Mesendoderm (in vitro differentiated cells): Measurements from ENCODE around the gene GPT2.

ENCODE experiments used
- DNase-seq: peaks from one replicate; pipeline ENCODE4 v3.0.0; 2013
- H2AK5ac ChIP-seq: 2 replicates; pipeline ENCODE4 v1.6.1; 2013; ENCODE audit warnings: low read length, inconsistent platforms
- H2BK120ac ChIP-seq: 2 replicates; pipeline ENCODE4 v1.6.1; 2013; ENCODE audit warnings: low read depth, mild to moderate bottlenecking, low read length, moderate library complexity, mixed read lengths
- H2BK15ac ChIP-seq: replicated peaks from 2 replicates; pipeline ENCODE4 v1.6.1; 2013; ENCODE audit warnings: low read depth, mild to moderate bottlenecking, moderate library complexity
- H2BK5ac ChIP-seq: 2 replicates; pipeline ENCODE4 v1.6.1; 2013; ENCODE audit warnings: low read length, inconsistent platforms
- H3K18ac ChIP-seq: 2 replicates; pipeline ENCODE4 v1.6.1; 2013; ENCODE audit warnings: mild to moderate bottlenecking, low read length, mixed read lengths
- H3K23ac ChIP-seq: one replicate; pipeline ENCODE4 v1.6.1; 2013; ENCODE audit warnings: low read length
- H3K27ac ChIP-seq: 2 replicates; pipeline ENCODE4 v1.5.1; 2013; ENCODE audit warnings: low read depth, mild to moderate bottlenecking, inconsistent platforms, low read length, moderate library complexity
- H3K27me3 ChIP-seq: 2 replicates; pipeline ENCODE4 v1.6.1; 2013; ENCODE audit warnings: low read length, control low read depth, mild to moderate bottlenecking, inconsistent platforms; ENCODE audit not compliant: insufficient read depth, poor library complexity
- H3K36me3 ChIP-seq: 2 replicates; pipeline ENCODE4 v1.6.1; 2013; ENCODE audit warnings: low read length, inconsistent platforms; ENCODE audit not compliant: control insufficient read depth, insufficient read depth
- H3K4ac ChIP-seq: one replicate; pipeline ENCODE4 v1.6.1; 2013; ENCODE audit warnings: low read depth, mild to moderate bottlenecking, low read length, moderate library complexity
- H3K4me1 ChIP-seq: 2 replicates; pipeline ENCODE4 v1.6.1; 2013; ENCODE audit warnings: low read depth, low read length, inconsistent platforms; ENCODE audit not compliant: control insufficient read depth
- H3K4me2 ChIP-seq: 2 replicates; pipeline ENCODE4 v1.6.1; 2013; ENCODE audit warnings: low read length
- H3K4me3 ChIP-seq: 2 replicates; pipeline ENCODE4 v1.5.1; 2013; ENCODE audit warnings: mild to moderate bottlenecking, low read length
- H3K56ac ChIP-seq: one replicate; pipeline ENCODE4 v1.6.1; 2013; ENCODE audit warnings: low read length
- H3K79me1 ChIP-seq: 2 replicates; pipeline ENCODE4 v1.6.1; 2013; ENCODE audit warnings: low read length, inconsistent platforms
- H3K79me2 ChIP-seq: 2 replicates; pipeline ENCODE4 v1.6.1; 2013; ENCODE audit warnings: mild to moderate bottlenecking, low read length; ENCODE audit not compliant: control insufficient read depth, insufficient read depth
- H3K9ac ChIP-seq: 2 replicates; pipeline ENCODE4 v1.6.1; 2013; ENCODE audit warnings: low read length, inconsistent platforms
- H4K5ac ChIP-seq: one replicate; pipeline ENCODE4 v1.6.1; 2013; ENCODE audit warnings: low read length
- H4K8ac ChIP-seq: one replicate; pipeline ENCODE4 v1.6.1; 2013; ENCODE audit warnings: low read depth, mild to moderate bottlenecking, control low read depth, low read length, moderate library complexity
- WGBS: extraction: QIAGEN DNeasy Blood & Tissue Kit; methylation state at CpG from one replicate; pipeline ENCODE4 v1.1.7; 2013; ENCODE audit warnings: low lambda C conversion rate, missing lambda C conversion rate; ENCODE audit not compliant: insufficient coverage; ENCODE audit errors: extremely low coverage; 5-methylcytosine and 5-hydroxymethylcytosine counted together

Gene GPT2

GRCh38 chr16:46911038-46911437 lies 26.9 kb downstream of the GPT2 start:
- Histone ChIP-seq H3K4ac (no peak overlapping the region), H3K79me1 (no peaks in the 10 kb centered on the region), H3K18ac (no peak overlapping the region), H3K23ac (no peak overlapping the region), H2AK5ac (no peak overlapping the region), H2BK5ac (no peak overlapping the region), H3K4me2 (no peak overlapping the region), H3K4me1 (no peaks in the 10 kb centered on the region), H3K4me3 (no peak overlapping the region), H2BK15ac (no peak overlapping the region), H2BK120ac (no peak overlapping the region), H3K27me3 (no peaks in the 10 kb centered on the region), H3K27ac (no peak overlapping the region), H4K5ac (no peak overlapping the region), H3K36me3 (peaks cover 16% of the 10 kb centered on the region), H3K79me2 (no peaks in the 10 kb centered on the region), H3K56ac (no peak overlapping the region), H3K9ac (no peak overlapping the region), H4K8ac (no peak overlapping the region)
- DNase-seq = no peak
- no CpG with 5 or more reads among the region's 3 CpGs for WGBS

- no peaks in the 10 kb centered on the region for H3K4me1 ChIP-seq
- peaks cover 16% of the 10 kb centered on the region for H3K36me3 ChIP-seq
- no peak overlapping the region for H3K23ac ChIP-seq
- no peak overlapping the region for H3K9ac ChIP-seq
- DNase-seq = no peak
- H2AK5ac ChIP-seq = no peak overlapping the region
- no peaks in the 10 kb centered on the region for H3K79me2 ChIP-seq
- no peak overlapping the region for H3K56ac ChIP-seq
- H3K27ac ChIP-seq = no peak overlapping the region
- H3K27me3 ChIP-seq = no peaks in the 10 kb centered on the region
- no peak overlapping the region for H2BK120ac ChIP-seq
- H3K4me2 ChIP-seq = no peak overlapping the region
- no peak overlapping the region for H4K5ac ChIP-seq
- H2BK15ac ChIP-seq = no peak overlapping the region
- no peak overlapping the region for H4K8ac ChIP-seq
- no CpG with 5 or more reads among the region's 4 CpGs for WGBS
- no peak overlapping the region for H3K4me3 ChIP-seq
- H3K79me1 ChIP-seq = no peaks in the 10 kb centered on the region
- no peak overlapping the region for H3K4ac ChIP-seq
- H2BK5ac ChIP-seq = no peak overlapping the region
- no peak overlapping the region for H3K18ac ChIP-seq
Measured at GRCh38 chr16:46911650-46912049, 27.5 kb downstream of the GPT2 start.

GRCh38 chr16:46914556-46915201 lies 30.5 kb downstream of the GPT2 start:
- no peak overlapping the region for H3K18ac ChIP-seq
- no peak overlapping the region for H3K9ac ChIP-seq
- no peaks in the 10 kb centered on the region for H3K79me1 ChIP-seq
- H4K8ac ChIP-seq = no peak overlapping the region
- H3K4me1 ChIP-seq = no peaks in the 10 kb centered on the region
- H2BK5ac ChIP-seq = no peak overlapping the region
- H2BK15ac ChIP-seq = no peak overlapping the region
- H4K5ac ChIP-seq = no peak overlapping the region
- no peak overlapping the region for H3K4me2 ChIP-seq
- H3K27ac ChIP-seq = no peak overlapping the region
- H2BK120ac ChIP-seq = no peak overlapping the region
- no peaks in the 10 kb centered on the region for H3K79me2 ChIP-seq
- H3K27me3 ChIP-seq = no peaks in the 10 kb centered on the region
- H3K23ac ChIP-seq = no peak overlapping the region
- no peak for DNase-seq
- H3K36me3 ChIP-seq = peaks cover 22% of the 10 kb centered on the region
- no peak overlapping the region for H2AK5ac ChIP-seq
- WGBS = no CpG with 5 or more reads among the region's 11 CpGs
- no peak overlapping the region for H3K4ac ChIP-seq
- no peak overlapping the region for H3K56ac ChIP-seq
- no peak overlapping the region for H3K4me3 ChIP-seq

GRCh38 chr16:46915483-46916025 lies 31.4 kb downstream of the GPT2 start:
- Histone ChIP-seq H2BK15ac (no peak overlapping the region), H3K79me2 (no peaks in the 10 kb centered on the region)
- 100% methylated on average over 1 of the region's 2 CpGs for WGBS

GRCh38 chr16:46916980-46917379 lies 32.8 kb downstream of the GPT2 start:
- no CpG with 5 or more reads among the region's 3 CpGs for WGBS
- Histone ChIP-seq H3K18ac (no peak overlapping the region), H3K79me2 (no peaks in the 10 kb centered on the region), H3K4ac (no peak overlapping the region), H3K9ac (no peak overlapping the region), H2BK15ac (no peak overlapping the region), H3K27ac (no peak overlapping the region), H3K56ac (no peak overlapping the region), H3K4me2 (no peak overlapping the region), H2BK120ac (no peak overlapping the region), H3K27me3 (no peaks in the 10 kb centered on the region), H2AK5ac (no peak overlapping the region), H3K36me3 (peaks cover 24% of the 10 kb centered on the region), H4K8ac (no peak overlapping the region), H3K4me3 (no peak overlapping the region), H2BK5ac (no peak overlapping the region), H4K5ac (no peak overlapping the region), H3K23ac (no peak overlapping the region), H3K79me1 (no peaks in the 10 kb centered on the region), H3K4me1 (no peaks in the 10 kb centered on the region)
- peak; percentile 67 for DNase-seq

More at GRCh38 chr16:46915483-46916025, 31.4 kb downstream of the GPT2 start:
- Histone ChIP-seq H2AK5ac (no peak overlapping the region), H2BK120ac (no peak overlapping the region), H3K4ac (no peak overlapping the region), H3K23ac (no peak overlapping the region), H3K4me2 (no peak overlapping the region), H3K9ac (no peak overlapping the region), H3K36me3 (peaks cover 24% of the 10 kb centered on the region), H4K8ac (no peak overlapping the region), H2BK5ac (no peak overlapping the region), H3K18ac (no peak overlapping the region), H3K27me3 (no peaks in the 10 kb centered on the region), H3K27ac (no peak overlapping the region), H4K5ac (no peak overlapping the region), H3K4me3 (no peak overlapping the region), H3K56ac (no peak overlapping the region), H3K79me1 (no peaks in the 10 kb centered on the region), H3K4me1 (no peaks in the 10 kb centered on the region)
- DNase-seq = no peak

- Histone ChIP-seq H3K4me1 (no peaks in the 10 kb centered on the region), H3K4ac (no peak overlapping the region), H3K36me3 (peaks cover 25% of the 10 kb centered on the region), H3K79me1 (no peaks in the 10 kb centered on the region), H2AK5ac (no peak overlapping the region), H2BK15ac (no peak overlapping the region), H3K4me3 (no peak overlapping the region), H3K27me3 (no peaks in the 10 kb centered on the region), H3K18ac (no peak overlapping the region), H2BK120ac (no peak overlapping the region), H3K79me2 (no peaks in the 10 kb centered on the region), H4K5ac (no peak overlapping the region), H3K56ac (no peak overlapping the region), H3K27ac (no peak overlapping the region), H3K9ac (no peak overlapping the region), H3K23ac (no peak overlapping the region), H3K4me2 (no peak overlapping the region), H2BK5ac (no peak overlapping the region), H4K8ac (no peak overlapping the region)
- DNase-seq = no peak
- WGBS = no CpG with 5 or more reads among the region's 11 CpGs
Measured at GRCh38 chr16:46918400-46918799, 34.2 kb downstream of the GPT2 start.
